ES-I3 (cell line): ENCODE data around the gene CABLES2.

Experiments
- H3K36me3 ChIP-seq: 2 replicates; pipeline ENCODE4 v1.6.1; 2013; ENCODE audit warnings: mild to moderate bottlenecking, low read length, control low read depth, moderate library complexity; ENCODE audit not compliant: insufficient read depth
- H3K4me1 ChIP-seq: 2 replicates; pipeline ENCODE4 v1.6.1; 2013; ENCODE audit warnings: mild to moderate bottlenecking, control low read depth, low read length; ENCODE audit not compliant: insufficient read depth
- H3K9ac ChIP-seq: 2 replicates; pipeline ENCODE4 v1.6.1; 2013; ENCODE audit warnings: low read depth, mild to moderate bottlenecking, low read length, moderate library complexity
- H3K9me3 ChIP-seq: 2 replicates; pipeline ENCODE4 v1.6.1; 2013; ENCODE audit warnings: mild to moderate bottlenecking, low read length, moderate library complexity; ENCODE audit not compliant: control insufficient read depth, insufficient read depth

CABLES2 gene

GRCh38 chr20:62407221-62407992 is at the start of gene CABLES2:
TSS of gene CABLES2 (minus strand) at chr20:62407285. CDS start at chr20:62407276, 9 bp downstream.
- no peaks in the 10 kb centered on the region; the same call in 1 of the 2 replicates for H3K4me1 ChIP-seq
- no peaks in the 10 kb centered on the region for H3K9me3 ChIP-seq
- peak within 1 kb of the TSS; percentile 52 for H3K9ac ChIP-seq
- no peaks in the 10 kb centered on the region for H3K36me3 ChIP-seq

GRCh38 chr20:62455929-62456328 is 48.8 kb upstream of the CABLES2 start:
- Histone ChIP-seq H3K9me3 (no peaks in the 10 kb centered on the region), H3K9ac (no peak overlapping the region), H3K4me1 (no peaks in the 10 kb centered on the region), H3K36me3 (no peaks in the 10 kb centered on the region)

GRCh38 chr20:62454904-62455636 is 48.0 kb upstream of the CABLES2 start:
- H3K9me3 ChIP-seq: no peaks in the 10 kb centered on the region
- no peaks in the 10 kb centered on the region for H3K36me3 ChIP-seq
- H3K9ac ChIP-seq: no peak overlapping the region
- H3K4me1 ChIP-seq: no peaks in the 10 kb centered on the region

- no peak overlapping the region for H3K9ac ChIP-seq
- H3K36me3 ChIP-seq: no peaks in the 10 kb centered on the region
- no peaks in the 10 kb centered on the region for H3K4me1 ChIP-seq
- no peaks in the 10 kb centered on the region for H3K9me3 ChIP-seq
Measured at GRCh38 chr20:62453186-62453808, 46.2 kb upstream of the CABLES2 start.

GRCh38 chr20:62452475-62453095 is 45.5 kb upstream of the CABLES2 start:
- Histone ChIP-seq H3K9me3 (no peaks in the 10 kb centered on the region), H3K36me3 (no peaks in the 10 kb centered on the region), H3K4me1 (no peaks in the 10 kb centered on the region), H3K9ac (no peak overlapping the region)

GRCh38 chr20:62451970-62452369 is 44.9 kb upstream of the CABLES2 start:
- H3K36me3 ChIP-seq: no peaks in the 10 kb centered on the region
- no peaks in the 10 kb centered on the region for H3K4me1 ChIP-seq
- no peak overlapping the region for H3K9ac ChIP-seq
- no peaks in the 10 kb centered on the region for H3K9me3 ChIP-seq

- no peaks in the 10 kb centered on the region for H3K4me1 ChIP-seq
- H3K36me3 ChIP-seq: no peaks in the 10 kb centered on the region
- no peaks in the 10 kb centered on the region for H3K9me3 ChIP-seq
- no peak overlapping the region for H3K9ac ChIP-seq
Measured at GRCh38 chr20:62451156-62451767, 44.2 kb upstream of the CABLES2 start.

GRCh38 chr20:62449951-62450691 is 43.0 kb upstream of the CABLES2 start:
- Histone ChIP-seq H3K9ac (no peak overlapping the region), H3K9me3 (no peaks in the 10 kb centered on the region), H3K36me3 (no peaks in the 10 kb centered on the region), H3K4me1 (no peaks in the 10 kb centered on the region)

- Histone ChIP-seq H3K4me1 (no peaks in the 10 kb centered on the region), H3K36me3 (no peaks in the 10 kb centered on the region), H3K9ac (no peak overlapping the region), H3K9me3 (no peaks in the 10 kb centered on the region)
Measured at GRCh38 chr20:62448788-62449187, 41.7 kb upstream of the CABLES2 start.

GRCh38 chr20:62448038-62448437 is 41.0 kb upstream of the CABLES2 start:
- H3K36me3 ChIP-seq: no peaks in the 10 kb centered on the region

GRCh38 chr20:62446888-62447869 is 40.1 kb upstream of the CABLES2 start:
- no peaks in the 10 kb centered on the region for H3K4me1 ChIP-seq
- H3K9me3 ChIP-seq: no peaks in the 10 kb centered on the region
- no peak overlapping the region for H3K9ac ChIP-seq
- H3K36me3 ChIP-seq: no peaks in the 10 kb centered on the region

More at GRCh38 chr20:62448038-62448437, 41.0 kb upstream of the CABLES2 start:
- no peak overlapping the region for H3K9ac ChIP-seq
- no peaks in the 10 kb centered on the region for H3K9me3 ChIP-seq
- no peaks in the 10 kb centered on the region for H3K4me1 ChIP-seq

GRCh38 chr20:62446481-62446880 is 39.4 kb upstream of the CABLES2 start:
- Histone ChIP-seq H3K9ac (no peak overlapping the region), H3K9me3 (no peaks in the 10 kb centered on the region), H3K36me3 (no peaks in the 10 kb centered on the region), H3K4me1 (no peaks in the 10 kb centered on the region)
